Upper lobe of left lung (tissue), 6 donors: ENCODE data around the gene PTPN2. TPM values are rescaled to one million over a fixed set of nuclear protein-coding genes. Genes with fewer than 3 reads are reported as not detected.

Experiments
- ATAC-seq, 2 donors: fragments of 200-7000 bp; cut with Tn5 transposase; one replicate each; pipeline ENCODE4 v1.9.1; 2022; ENCODE audit warnings: mild to moderate bottlenecking in 2 of 2, moderate library complexity in 2 of 2; ENCODE audit not compliant: low FRiP score in 2 of 2
- DNase-seq, 2 donors: peaks; one replicate each; pipeline ENCODE4 v3.0.0-alpha.2; 2019 to 2020
- H3K27ac ChIP-seq, 4 donors: fragments of 200-600 bp; sonication (generic); one replicate each; pipeline ENCODE4 v1.5.1; 2016 to 2019
- H3K27me3 ChIP-seq, 4 donors: fragments of 200-600 bp; sonication (generic); one replicate each; pipeline ENCODE4 v1.5.1; 2017 to 2019
- H3K36me3 ChIP-seq, 4 donors: fragments of 200-600 bp; sonication (generic); one replicate each; pipeline ENCODE4 v1.5.1; 2016 to 2019
- H3K4me1 ChIP-seq, 4 donors: fragments of 200-600 bp; sonication (generic); one replicate each; pipeline ENCODE4 v1.5.1; 2018 to 2019
- H3K4me3 ChIP-seq, 4 donors: fragments of 200-600 bp; sonication (generic); one replicate each; pipeline ENCODE4 v1.5.1; 2017 to 2019; ENCODE audit warnings: mild to moderate bottlenecking in 2 of 4, moderate library complexity in 1 of 4
- H3K9me3 ChIP-seq, 4 donors: fragments of 200-600 bp; sonication (generic); one replicate each; pipeline ENCODE4 v1.5.1; 2018 to 2019
- EP300 ChIP-seq, 4 donors: sonication (generic); formaldehyde crosslinking; IDR thresholded peaks; one replicate each; pipeline ENCODE4 v1.5.1; 2017; ENCODE audit warnings: antibody characterized with exemption in 4 of 4, control low read depth in 2 of 4
- POLR2A ChIP-seq, 4 donors: fragments of 450-650 bp; IDR thresholded peaks; one replicate each; pipeline ENCODE4 v1.5.1; 2016 to 2017; ENCODE audit warnings: antibody characterized with exemption in 4 of 4, mild to moderate bottlenecking in 2 of 4
- POLR2AphosphoS5 ChIP-seq, 2 donors: sonication (generic); formaldehyde crosslinking; IDR thresholded peaks; one replicate each; pipeline ENCODE4 v1.5.1; 2017; ENCODE audit warnings: antibody characterized with exemption in 2 of 2
- WGBS, 2 donors: methylation state at CpG; one replicate each; pipeline ENCODE4 v1.1.5; 2017 to 2018; 5-methylcytosine and 5-hydroxymethylcytosine counted together
- small RNA-seq, 4 donors: library from RNA; depleted of rRNA; stranded (forward); fragments of <200 nt; gene quantifications; one replicate each; pipeline ENCODE3, GENCODE V24; 2016
- total RNA-seq, 6 donors: library from RNA; depleted of rRNA in 4 of 6; stranded (reverse); fragments of >200 nt in 4 of 6; gene quantifications; one replicate each; pipeline versions ENCODE4 v1.1.0 to v1.2.1, GENCODE V29; 2016 to 2021
- TF ChIP-seq, protein P1 (sequence below), 6 experiments: fragments of 450-650 bp in 4 of 6; fragments of 200-600 bp in 2 of 6; sonication (generic) in 2 of 6; IDR thresholded peaks; one replicate each; pipeline ENCODE4 v1.5.1; 2016 to 2019; ENCODE audit warnings: antibody characterized with exemption in 6 of 6
- donor health status: DM: no; HTN: no; CAD: no; lungs with moderate emphysema.
- donor health status: DM: no; HTN: yes; CAD: no; lungs with severe emphysema.

The PTPN2 gene
- total RNA-seq, 6 donors from 2014 or later, result 31.9 to 119 (median 54.0) TPM

- ATAC-seq (no peak), DNase-seq (no peak)
- Histone ChIP-seq H3K27me3 (no peaks in the 10 kb centered on the region), H3K4me3 (no peak overlapping the region), H3K9me3 (no peaks in the 10 kb centered on the region), H3K27ac (no peak overlapping the region), H3K36me3 (no peaks in the 10 kb centered on the region), H3K4me1 (no peaks in the 10 kb centered on the region)
- 86 to 88% methylated on average over 7 of the region's 7 CpGs for WGBS, 2 donors
- TF ChIP-seq POLR2A (IDR thresholded peaks at IDR 0.05), result no peak
- TF ChIP-seq, protein P1, sequence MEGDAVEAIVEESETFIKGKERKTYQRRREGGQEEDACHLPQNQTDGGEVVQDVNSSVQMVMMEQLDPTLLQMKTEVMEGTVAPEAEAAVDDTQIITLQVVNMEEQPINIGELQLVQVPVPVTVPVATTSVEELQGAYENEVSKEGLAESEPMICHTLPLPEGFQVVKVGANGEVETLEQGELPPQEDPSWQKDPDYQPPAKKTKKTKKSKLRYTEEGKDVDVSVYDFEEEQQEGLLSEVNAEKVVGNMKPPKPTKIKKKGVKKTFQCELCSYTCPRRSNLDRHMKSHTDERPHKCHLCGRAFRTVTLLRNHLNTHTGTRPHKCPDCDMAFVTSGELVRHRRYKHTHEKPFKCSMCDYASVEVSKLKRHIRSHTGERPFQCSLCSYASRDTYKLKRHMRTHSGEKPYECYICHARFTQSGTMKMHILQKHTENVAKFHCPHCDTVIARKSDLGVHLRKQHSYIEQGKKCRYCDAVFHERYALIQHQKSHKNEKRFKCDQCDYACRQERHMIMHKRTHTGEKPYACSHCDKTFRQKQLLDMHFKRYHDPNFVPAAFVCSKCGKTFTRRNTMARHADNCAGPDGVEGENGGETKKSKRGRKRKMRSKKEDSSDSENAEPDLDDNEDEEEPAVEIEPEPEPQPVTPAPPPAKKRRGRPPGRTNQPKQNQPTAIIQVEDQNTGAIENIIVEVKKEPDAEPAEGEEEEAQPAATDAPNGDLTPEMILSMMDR (IDR thresholded peaks at IDR 0.05), result no peak
- no peak for TF ChIP-seq POLR2AphosphoS5 (IDR thresholded peaks at IDR 0.05)
- no peak for TF ChIP-seq EP300 (IDR thresholded peaks at IDR 0.05)
Measured at GRCh38 chr18:12745095-12745795, 138.8 kb downstream of the PTPN2 start.

- no peak for DNase-seq
- WGBS, 2 donors, result 0 to 10% methylated on average over 2 of the region's 2 CpGs
Measured at GRCh38 chr18:12744103-12744502, 139.9 kb downstream of the PTPN2 start.

GRCh38 chr18:12742453-12742852 lies 141.6 kb downstream of the PTPN2 start:
- no peak for ATAC-seq
- Histone ChIP-seq H3K4me1 (no peaks in the 10 kb centered on the region), H3K27me3 (no peaks in the 10 kb centered on the region), H3K4me3 (no peak overlapping the region), H3K27ac (no peak overlapping the region), H3K36me3 (no peaks in the 10 kb centered on the region), H3K9me3 (no peaks in the 10 kb centered on the region)
- no peak for DNase-seq
- TF ChIP-seq POLR2AphosphoS5 (IDR thresholded peaks at IDR 0.05) (no peak), EP300 (IDR thresholded peaks at IDR 0.05) (no peak), POLR2A (IDR thresholded peaks at IDR 0.05) (no peak)
- TF ChIP-seq, protein P1 (IDR thresholded peaks at IDR 0.05), result no peak
- 82 to 84% methylated on average over 5 of the region's 5 CpGs for WGBS, 2 donors

More at GRCh38 chr18:12744103-12744502, 139.9 kb downstream of the PTPN2 start:
- Histone ChIP-seq H3K9me3 (no peaks in the 10 kb centered on the region), H3K27me3 (no peaks in the 10 kb centered on the region), H3K4me3 (no peak overlapping the region), H3K27ac (no peak overlapping the region), H3K4me1 (no peaks in the 10 kb centered on the region), H3K36me3 (no peaks in the 10 kb centered on the region)
- TF ChIP-seq, protein P1 (IDR thresholded peaks at IDR 0.05), result peak in 5 of 6 experiments; percentile 25 to 66 (median 54)
- TF ChIP-seq POLR2A (IDR thresholded peaks at IDR 0.05), result no peak
- TF ChIP-seq POLR2AphosphoS5 (IDR thresholded peaks at IDR 0.05), result no peak
- ATAC-seq, result peak in 1 of 2 donors; percentile 75

Small RNA genes within 50 kb of the gene (small RNA-seq; reads per million reads assigned to genes)
- 0 reads per million in 4 donors for gene RF00019

Other genes with a start within 250 kb of the PTPN2 start
- 10 to 100 TPM; 33.9 to 76.7 (median 59.6) TPM for gene SPIRE1, start 226.1 kb downstream of the PTPN2 start, total RNA-seq
- 10 to 100 TPM in 1 of 6 donors, 1 to 10 TPM in 5; 3.9 to 18.9 (median 5.4) TPM for gene CEP76, start 181.5 kb downstream of the PTPN2 start, total RNA-seq
- 10 to 100 TPM; 28.0 to 84.0 (median 62.6) TPM for gene PSMG2, start 181.2 kb downstream of the PTPN2 start, total RNA-seq
- 10 to 100 TPM; 18.4 to 49.7 (median 38.2) TPM for gene SEH1L, start 63.8 kb upstream of the PTPN2 start, total RNA-seq
- 10 to 100 TPM; 14.3 to 41.3 (median 22.5) TPM for gene CEP192, start 107.1 kb upstream of the PTPN2 start, total RNA-seq